HG03457 (cell line): Measurements from ENCODE around the gene IKZF2.

Source experiments
- ATAC-seq: cut with Tn5 transposase; IDR thresholded peaks from one replicate; pipeline ENCODE4 v1.9.1; 2021; ENCODE audit warnings: moderate number of reproducible peaks; ENCODE audit not compliant: unreplicated experiment

The IKZF2 gene

DNA sequence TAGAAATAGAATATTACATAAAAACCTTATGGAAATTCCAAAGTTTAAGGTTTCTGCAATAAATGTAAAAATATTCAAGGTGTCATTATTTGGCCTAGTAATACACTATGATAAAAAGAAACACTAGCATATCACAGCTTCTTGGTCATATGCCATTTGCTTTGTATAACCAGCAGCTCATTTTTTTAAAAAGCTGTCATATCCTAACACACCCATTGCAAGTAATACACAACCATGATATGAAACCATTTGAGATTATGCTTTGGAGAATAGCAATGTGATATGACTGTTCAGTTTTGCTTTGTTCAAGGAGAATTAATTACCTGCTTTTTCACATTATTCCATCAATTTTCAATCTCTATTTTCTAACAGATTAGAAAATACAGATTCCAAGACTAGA, 149.0 kb downstream of the IKZF2 start:
- no peak for ATAC-seq

DNA sequence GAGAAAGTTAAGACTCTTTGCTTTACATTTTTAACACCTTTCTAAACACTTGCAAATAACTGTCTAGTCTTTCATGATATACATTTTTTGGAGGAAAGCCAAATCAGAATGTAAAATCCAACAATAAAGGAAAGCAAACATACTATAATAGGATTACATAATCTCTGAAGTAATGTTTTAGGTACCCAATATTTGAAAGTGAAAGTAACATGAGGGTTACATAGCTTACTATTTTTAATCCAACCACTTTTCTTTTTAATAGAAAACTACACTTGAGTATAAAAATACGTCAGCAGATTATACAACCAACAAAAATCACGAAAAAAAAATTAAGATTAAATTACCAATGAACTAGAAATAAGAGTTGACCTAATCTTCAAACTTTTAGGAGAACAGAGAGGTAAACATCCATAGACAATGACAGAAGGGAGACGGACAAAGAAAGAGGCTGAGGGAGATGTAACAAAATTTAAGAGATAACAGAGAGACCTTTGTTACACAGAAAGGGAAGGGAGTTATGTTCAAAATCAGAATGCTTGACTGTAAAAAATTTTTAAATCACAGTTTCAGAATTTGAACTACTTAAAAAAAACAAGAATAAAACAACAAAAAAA, 150.0 kb downstream of the IKZF2 start:
- ATAC-seq, result no peak

GRCh38 chr2:212998626-212999359, 152.6 kb downstream of the IKZF2 start:
- no peak for ATAC-seq

- no peak for ATAC-seq
These were observed 153.8 kb downstream of the IKZF2 start for GRCh38 chr2:212997526-212998020.

- no peak for ATAC-seq
These were observed 155.5 kb downstream of the IKZF2 start for GRCh38 chr2:212995920-212996319.

- no peak for ATAC-seq
These were observed 156.4 kb downstream of the IKZF2 start for GRCh38 chr2:212994976-212995375.

- peak; percentile 68 for ATAC-seq
These were observed 160.3 kb downstream of the IKZF2 start for GRCh38 chr2:212991120-212991519.

DNA sequence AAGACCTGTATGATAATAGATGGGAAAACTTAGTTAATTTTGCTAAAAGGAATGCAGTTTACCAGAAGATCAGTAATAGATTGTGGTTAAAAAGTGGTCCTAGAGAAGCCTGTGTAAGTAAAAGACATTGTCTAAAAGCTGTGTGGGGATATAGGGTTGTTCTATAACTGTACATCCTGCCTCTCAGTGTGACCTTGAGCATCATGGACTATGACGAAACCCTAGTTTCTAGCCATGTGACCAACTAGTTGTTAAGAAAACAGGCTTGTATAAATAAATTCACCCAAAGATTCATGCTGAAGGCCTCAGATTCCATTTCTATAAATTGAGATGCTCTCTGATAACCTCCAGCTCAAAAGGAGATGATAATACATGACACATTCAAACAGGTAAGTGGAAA, 160.7 kb downstream of the IKZF2 start:
- no peak for ATAC-seq

DNA sequence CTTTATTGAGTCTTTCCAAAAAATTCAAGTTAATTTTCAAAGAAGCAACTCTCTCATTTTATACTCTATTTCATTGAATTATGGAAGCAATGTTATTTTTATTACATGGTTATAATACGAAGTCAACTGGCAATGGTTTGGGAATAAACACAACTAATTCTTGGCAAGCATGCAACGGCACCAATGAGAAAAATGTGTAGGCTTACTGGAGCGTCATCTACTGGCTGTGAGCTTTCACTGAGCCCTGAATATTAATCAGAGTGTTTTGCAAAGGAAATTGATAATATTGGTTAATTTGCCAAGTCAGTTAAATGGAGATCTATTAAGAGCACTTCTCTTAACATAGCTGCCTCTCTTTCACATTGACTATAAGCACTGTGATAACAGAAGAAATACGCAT, 163.9 kb downstream of the IKZF2 start:
- ATAC-seq, result no peak

GRCh38 chr2:212984129-212984528, 167.3 kb downstream of the IKZF2 start:
- ATAC-seq, result no peak

DNA sequence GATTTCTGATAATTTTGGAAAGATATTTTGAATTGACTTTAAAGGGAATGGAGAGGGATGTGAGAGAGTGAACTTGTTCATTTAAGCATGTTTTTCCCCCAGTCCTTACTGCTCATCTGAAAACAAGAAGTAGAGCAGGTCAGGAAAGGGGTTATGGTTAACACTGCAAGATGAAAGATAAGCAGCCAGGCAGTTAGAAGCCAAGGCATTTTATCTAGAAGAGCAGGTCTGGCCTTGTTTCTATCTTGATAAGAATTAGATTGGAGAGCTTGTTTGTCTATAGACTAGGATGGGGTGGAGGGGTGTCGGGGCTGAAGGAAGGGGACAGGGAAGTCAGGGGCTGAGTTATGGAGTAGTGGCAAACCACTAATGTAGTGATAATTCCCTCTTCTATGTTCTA, 171.6 kb downstream of the IKZF2 start:
- no peak for ATAC-seq

DNA sequence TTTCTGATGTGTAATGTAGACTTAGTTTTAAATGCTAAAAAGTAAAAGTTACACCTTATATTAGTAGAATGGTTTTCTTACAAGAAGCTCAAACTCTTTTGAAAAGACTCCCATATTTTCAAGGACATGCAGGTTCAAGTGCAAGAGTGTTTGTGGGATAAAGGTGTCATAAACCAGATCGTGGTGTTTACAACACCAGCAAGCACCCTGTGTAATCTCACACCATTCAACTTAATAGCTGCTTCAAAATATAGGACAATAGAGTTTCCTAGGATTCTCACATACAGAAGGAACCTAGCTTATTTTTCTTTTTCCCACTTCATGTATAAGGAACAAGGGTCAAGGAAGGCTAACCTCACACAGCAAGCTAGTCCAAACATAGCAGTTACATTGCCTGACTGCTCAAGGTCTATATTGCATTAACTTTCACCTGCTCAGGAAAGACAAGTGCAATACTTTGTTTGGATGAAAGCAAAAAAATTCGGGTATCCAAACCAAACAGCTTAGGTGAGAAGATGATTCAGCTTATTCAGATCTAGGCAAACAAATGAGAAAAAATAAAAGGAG, 172.3 kb downstream of the IKZF2 start:
- no peak for ATAC-seq

DNA sequence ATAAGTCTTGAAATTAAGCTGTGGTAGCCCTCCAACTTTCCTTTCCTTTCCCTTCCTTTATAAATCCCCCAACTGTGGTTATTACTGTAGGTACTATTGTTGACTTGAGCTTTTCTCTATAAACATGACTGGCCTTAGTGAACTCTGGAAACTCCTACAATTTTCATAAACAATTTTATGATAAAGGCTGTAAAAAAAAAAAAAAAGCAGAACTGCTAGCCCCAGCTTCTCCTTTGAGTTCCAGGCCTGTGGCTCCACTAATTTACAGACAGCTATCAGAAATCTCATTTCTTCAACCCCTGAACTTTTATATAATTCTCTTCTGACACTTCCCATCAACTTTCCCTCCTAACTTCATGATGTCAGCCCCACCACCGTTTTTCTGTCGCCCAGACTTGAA, 174.3 kb downstream of the IKZF2 start:
- ATAC-seq, result no peak

- no peak for ATAC-seq
These were observed 176.1 kb downstream of the IKZF2 start for GRCh38 chr2:212975333-212975732.

GRCh38 chr2:212974692-212975091, 176.7 kb downstream of the IKZF2 start:
- ATAC-seq, result no peak

DNA sequence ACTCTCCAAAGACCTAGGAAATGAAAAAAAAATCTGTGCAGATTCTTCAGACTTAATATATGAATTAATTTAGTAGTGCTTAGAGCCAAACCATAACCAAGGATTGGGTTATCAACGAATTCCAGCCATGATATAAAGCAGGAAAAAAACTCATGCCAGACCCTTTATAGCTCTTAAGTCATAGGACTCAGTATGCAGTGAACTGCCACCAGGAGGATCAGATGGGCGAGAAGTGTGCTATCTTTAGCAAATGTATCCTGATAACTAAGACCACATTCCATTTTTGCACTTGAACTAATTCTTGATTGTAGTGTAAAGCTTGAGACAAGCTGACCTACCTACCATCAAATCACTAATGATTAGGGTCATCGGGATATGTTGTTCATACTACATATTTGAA, 178.1 kb downstream of the IKZF2 start:
- no peak for ATAC-seq

GRCh38 chr2:212970132-212970531, 181.3 kb downstream of the IKZF2 start:
- ATAC-seq, result no peak

DNA sequence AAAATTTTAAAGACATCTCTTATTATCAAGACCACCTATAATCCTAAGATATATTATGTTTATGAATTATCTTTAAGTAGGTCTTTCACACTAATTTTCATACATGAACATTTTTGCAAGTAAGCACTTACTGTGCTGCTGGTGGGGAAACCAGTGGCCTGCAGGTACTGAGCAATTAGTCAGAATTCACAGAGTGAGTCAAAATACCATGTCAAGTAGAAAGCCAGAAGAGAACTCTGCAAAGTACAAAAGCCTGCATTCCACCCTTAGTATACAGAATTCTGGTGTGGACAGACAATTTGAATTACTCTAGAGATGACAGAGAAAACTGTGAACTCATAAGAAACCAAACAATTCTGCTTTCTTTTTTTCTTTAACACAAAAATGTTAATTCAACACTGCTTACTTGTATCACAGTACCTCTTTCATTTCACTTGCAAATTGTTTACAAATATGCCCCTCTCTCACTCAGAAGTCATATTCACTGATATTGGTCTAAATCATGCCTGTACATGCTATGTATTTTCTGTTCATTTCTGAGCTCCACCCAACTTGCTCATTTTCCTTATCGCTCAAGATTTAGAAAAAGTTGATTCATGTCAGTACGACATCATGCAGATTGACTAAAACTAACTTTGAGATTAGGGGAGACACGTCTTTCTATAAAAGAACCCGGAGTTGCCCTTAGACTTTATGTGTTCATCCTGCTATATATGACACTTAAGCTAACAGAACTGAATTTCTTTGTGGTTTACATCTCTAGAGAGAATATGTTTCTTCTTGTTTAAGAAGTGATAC, 182.9 kb downstream of the IKZF2 start:
- ATAC-seq, result no peak

DNA sequence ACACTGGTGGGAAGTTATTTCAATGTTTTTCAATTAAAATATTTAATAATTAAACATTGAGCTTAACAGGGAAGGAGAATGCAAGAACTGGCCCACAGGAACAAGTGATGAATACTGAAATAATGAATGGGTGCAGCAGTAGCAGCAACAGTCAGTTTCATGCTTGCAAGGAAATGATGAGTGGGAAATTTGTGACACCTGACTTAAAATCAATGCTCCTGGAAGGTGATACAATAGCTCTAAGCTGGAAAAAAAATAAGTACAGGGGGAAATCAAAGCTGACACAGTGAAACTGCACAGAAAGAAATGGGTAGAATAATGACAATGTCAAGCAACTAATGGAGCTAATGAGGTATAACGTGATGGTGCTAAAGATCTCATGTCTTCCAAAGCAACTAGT, 184.5 kb downstream of the IKZF2 start:
- no peak for ATAC-seq

DNA sequence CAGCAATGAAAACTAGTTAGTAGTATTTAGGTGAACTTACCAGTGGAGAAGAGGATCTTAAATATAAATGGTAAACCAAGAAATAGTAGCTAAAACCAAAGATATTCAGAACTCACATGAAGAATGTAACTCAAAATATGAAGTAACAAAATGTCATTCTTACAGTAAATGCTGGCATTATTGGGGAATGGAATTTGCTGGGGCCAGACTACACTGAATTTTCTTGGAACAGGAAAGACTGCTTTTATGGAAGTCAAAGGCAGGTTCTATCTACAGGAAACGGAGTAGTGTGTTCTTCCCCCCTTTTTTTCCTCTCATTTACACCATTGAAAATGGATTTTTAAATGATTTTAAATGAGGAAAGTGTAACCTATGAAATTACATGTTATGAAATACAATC, 188.7 kb downstream of the IKZF2 start:
- no peak for ATAC-seq

DNA sequence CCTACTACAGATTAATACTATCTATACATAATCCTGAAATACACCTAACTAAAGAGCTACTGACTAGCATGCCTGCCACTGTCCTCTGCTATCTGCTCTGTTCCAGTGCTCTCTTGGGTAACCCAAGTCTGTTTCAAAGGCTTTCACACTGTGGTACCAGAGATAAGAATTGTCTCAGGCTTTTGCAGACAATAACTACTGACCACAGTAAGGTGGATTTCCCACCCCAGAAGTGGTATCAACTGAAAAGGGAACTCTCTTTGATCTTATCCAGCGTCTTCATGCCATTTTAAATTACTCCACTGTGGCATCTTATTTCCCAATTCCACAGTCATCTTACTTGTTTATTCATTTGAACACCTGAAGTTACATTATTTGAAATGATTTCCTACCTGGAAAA, 190.2 kb downstream of the IKZF2 start:
- no peak for ATAC-seq

- ATAC-seq, result no peak
These were observed 191.1 kb downstream of the IKZF2 start for GRCh38 chr2:212960336-212960735.
